ENCODE results near the gene SPEM3.

SPEM3 gene

GRCh38 chr17:7419819-7420610 is 8.6 kb upstream of the SPEM3 start, which contains the start of gene SPEM1:
Gene SPEM1 (plus strand): TSS chr17:7420324. CDS start chr17:7420385, 61 bp downstream.
- no peak for DNase-seq (ENCODE audit: low read depth in 2 of 3, low spot score in 1 of 3)

- no peak for DNase-seq (ENCODE audit: low read depth in 2 of 3, low spot score in 1 of 3)
Measured at GRCh38 chr17:7421186-7421585, 7.5 kb upstream of the SPEM3 start.

GRCh38 chr17:7423679-7424078 is 5.0 kb upstream of the SPEM3 start:
- no peak for DNase-seq (ENCODE audit: low read depth in 2 of 3, low spot score in 1 of 3)

GRCh38 chr17:7425316-7425715 is 3.3 kb upstream of the SPEM3 start, which contains the start of gene SPEM2:
Gene SPEM2 (plus strand): TSS chr17:7425616. CDS start chr17:7425689, 73 bp downstream.
- DNase-seq (ENCODE audit: low read depth in 2 of 3, low spot score in 1 of 3): no peak

- DNase-seq (ENCODE audit: low read depth in 2 of 3, low spot score in 1 of 3): no peak
Measured at GRCh38 chr17:7425756-7426155, 2.9 kb upstream of the SPEM3 start.

GRCh38 chr17:7426203-7426863 is 2.3 kb upstream of the SPEM3 start:
- no peak for DNase-seq (ENCODE audit: low read depth in 2 of 3, low spot score in 1 of 3)

GRCh38 chr17:7426896-7427489 is 1.7 kb upstream of the SPEM3 start:
- no peak for DNase-seq (ENCODE audit: low read depth in 2 of 3, low spot score in 1 of 3)

GRCh38 chr17:7427549-7427948 is 1.1 kb upstream of the SPEM3 start:
- DNase-seq (ENCODE audit: low read depth in 2 of 3, low spot score in 1 of 3): no peak

GRCh38 chr17:7429722-7430121 is 1.1 kb downstream of the SPEM3 start:
- no peak for DNase-seq (ENCODE audit: low read depth in 2 of 3, low spot score in 1 of 3)

- no peak for DNase-seq (ENCODE audit: low read depth in 2 of 3, low spot score in 1 of 3)
Measured at GRCh38 chr17:7431231-7431630, 2.6 kb downstream of the SPEM3 start.

- no peak for DNase-seq (ENCODE audit: low read depth in 2 of 3, low spot score in 1 of 3)
Measured at GRCh38 chr17:7432296-7432695, 3.6 kb downstream of the SPEM3 start.

- DNase-seq (ENCODE audit: low read depth in 2 of 3, low spot score in 1 of 3): peak in 2 of 3 donors; percentile 29 to 37
Measured at GRCh38 chr17:7435676-7436555, 7.3 kb downstream of the SPEM3 start.

GRCh38 chr17:7436556-7437368 is 8.1 kb downstream of the SPEM3 start:
- peak in 2 of 3 donors; percentile 74 to 76 for DNase-seq (ENCODE audit: low read depth in 2 of 3, low spot score in 1 of 3)

GRCh38 chr17:7437369-7437863 is 8.8 kb downstream of the SPEM3 start:
- no peak for DNase-seq (ENCODE audit: low read depth in 2 of 3, low spot score in 1 of 3)

GRCh38 chr17:7437950-7438614 is 9.4 kb downstream of the SPEM3 start:
- peak in 2 of 3 donors; percentile 37 to 57 for DNase-seq (ENCODE audit: low read depth in 2 of 3, low spot score in 1 of 3)

GRCh38 chr17:7438656-7439460 is 10.2 kb downstream of the SPEM3 start:
- DNase-seq (ENCODE audit: low read depth in 2 of 3, low spot score in 1 of 3): no peak

GRCh38 chr17:7439462-7440112 is 10.9 kb downstream of the SPEM3 start, which contains the start of gene FGF11:
Gene FGF11 (plus strand): TSS chr17:7439512. CDS start chr17:7439621, 109 bp downstream.
- no peak for DNase-seq (ENCODE audit: low read depth in 2 of 3, low spot score in 1 of 3)
